Measurements from ENCODE around the gene MINK1.
"Not testable (repeated sequence)": the region's sequence is repeated elsewhere in the genome, so short reads cannot be mapped to it uniquely, and the experiment has no call there.

MINK1 gene

GRCh38 chr17:4850246-4850645, 17.1 kb downstream of the MINK1 start:
- no peak for DNase-seq

- no peak for DNase-seq
Measured at GRCh38 chr17:4851084-4851483, 17.9 kb downstream of the MINK1 start.

- no peak for DNase-seq
Measured at GRCh38 chr17:4852567-4853207, 19.5 kb downstream of the MINK1 start.

GRCh38 chr17:4853208-4853671, 20.1 kb downstream of the MINK1 start:
- DNase-seq: no peak

GRCh38 chr17:4854111-4854681, 21.1 kb downstream of the MINK1 start:
- DNase-seq: no peak

- no peak for DNase-seq
Measured at GRCh38 chr17:4856271-4856936, 23.3 kb downstream of the MINK1 start.

- no peak for DNase-seq
Measured at GRCh38 chr17:4856937-4857314, 23.8 kb downstream of the MINK1 start.

- DNase-seq: not testable (repeated sequence)
Measured at GRCh38 chr17:4857347-4857746, 24.2 kb downstream of the MINK1 start.

- DNase-seq: no peak
Measured at GRCh38 chr17:4858068-4858881, 25.1 kb downstream of the MINK1 start.

GRCh38 chr17:4858882-4859260, 25.7 kb downstream of the MINK1 start:
- DNase-seq: no peak

- no peak for DNase-seq
Measured at GRCh38 chr17:4859816-4860625, 26.9 kb downstream of the MINK1 start.

- DNase-seq: no peak
Measured at GRCh38 chr17:4860651-4861050, 27.5 kb downstream of the MINK1 start.

- DNase-seq: no peak
Measured at GRCh38 chr17:4861052-4861451, 27.9 kb downstream of the MINK1 start.

GRCh38 chr17:4862720-4863119, 29.6 kb downstream of the MINK1 start:
- no peak for DNase-seq

GRCh38 chr17:4863321-4863720, 30.2 kb downstream of the MINK1 start:
- no peak for DNase-seq

- DNase-seq: not testable (repeated sequence)
Measured at GRCh38 chr17:4867535-4867934, 34.4 kb downstream of the MINK1 start.

GRCh38 chr17:4869058-4869998, 36.2 kb downstream of the MINK1 start:
- not testable (repeated sequence) for DNase-seq

GRCh38 chr17:4870855-4871254, 37.7 kb downstream of the MINK1 start:
- no peak for DNase-seq

- no peak for DNase-seq
Measured at GRCh38 chr17:4872786-4873185, 39.6 kb downstream of the MINK1 start.

GRCh38 chr17:4877089-4877488, 43.9 kb downstream of the MINK1 start:
- DNase-seq: no peak

- no peak for DNase-seq
Measured at GRCh38 chr17:4879601-4880000, 46.5 kb downstream of the MINK1 start.

Measured in activated naive CD4-positive, alpha-beta T cell treated with anti-CD3 and anti-CD28 coated beads, Interleukin-2, amount 50 U/mL, for 16 hours (primary cell).